Muscle of leg (tissue), 11 donors: Measurements from ENCODE around the gene TMEM117. TPM values are rescaled to one million over a fixed set of nuclear protein-coding genes. Genes with fewer than 3 reads are reported as not detected.

ENCODE experiments used
- DNase-seq: peaks from one replicate; pipeline ENCODE4 v3.0.0; 2013
- H3K27ac ChIP-seq: one replicate; pipeline ENCODE4 v1.5.1; 2013; ENCODE audit warnings: mild to moderate bottlenecking, low read length, control low read depth
- H3K27me3 ChIP-seq: one replicate; pipeline ENCODE4 v1.6.1; 2013; ENCODE audit warnings: low read length; ENCODE audit not compliant: control insufficient read depth, insufficient read depth
- H3K36me3 ChIP-seq: one replicate; pipeline ENCODE4 v1.6.1; 2013; ENCODE audit warnings: low read length; ENCODE audit not compliant: control insufficient read depth, insufficient read depth
- H3K4me1 ChIP-seq: one replicate; pipeline ENCODE4 v1.6.1; 2013; ENCODE audit warnings: low read length; ENCODE audit not compliant: control insufficient read depth, insufficient read depth
- H3K4me3 ChIP-seq: one replicate; pipeline ENCODE4 v1.5.1; 2013; ENCODE audit warnings: low read length, control low read depth
- H3K9me3 ChIP-seq: replicated peaks from 2 replicates; pipeline ENCODE4 v1.6.1; 2013; ENCODE audit warnings: low read depth, low read length; ENCODE audit not compliant: control insufficient read depth
- WGBS: methylation state at CpG from one replicate; pipeline ENCODE4 v1.1.5; 2013; ENCODE audit warnings: missing lambda C conversion rate; ENCODE audit not compliant: insufficient coverage; 5-methylcytosine and 5-hydroxymethylcytosine counted together
- polyA plus RNA-seq, 8 donors: library from polyadenylated mRNA; unstranded; fragments of 120-200 nt; gene quantifications; one replicate each; pipeline versions ENCODE4 v1.2.1 to v1.2.3, GENCODE V29; 2013; ENCODE audit warnings: inconsistent platforms in 1 of 8, low replicate concordance in 1 of 8; ENCODE audit not compliant: insufficient read length in 8 of 8, insufficient read depth in 1 of 8
- total RNA-seq: library from RNA; stranded (reverse); fragments of 120-200 nt; gene quantifications from one replicate; pipeline ENCODE4 v1.2.4, GENCODE V29; 2013

TMEM117 gene
- total and polyA plus RNA-seq, 9 donors: 9.2 to 13.0 (median 11.0) TPM

GRCh38 chr12:44114906-44115305 is 279.0 kb downstream of the TMEM117 start:
- peak; percentile 26 for DNase-seq
- Histone ChIP-seq H3K36me3 (no peaks in the 10 kb centered on the region), H3K4me1 (no peaks in the 10 kb centered on the region), H3K27ac (no peak overlapping the region), H3K4me3 (no peak overlapping the region), H3K9me3 (no peaks in the 10 kb centered on the region), H3K27me3 (no peaks in the 10 kb centered on the region)
- no CpG with 5 or more reads among the region's 2 CpGs for WGBS

- Histone ChIP-seq H3K4me1 (no peaks in the 10 kb centered on the region), H3K9me3 (peaks cover 1% of the 10 kb centered on the region), H3K27ac (no peak overlapping the region), H3K36me3 (no peaks in the 10 kb centered on the region), H3K27me3 (no peaks in the 10 kb centered on the region), H3K4me3 (no peak overlapping the region)
- 100% methylated on average over 1 of the region's 1 CpG for WGBS
- no peak for DNase-seq
Measured at GRCh38 chr12:44117337-44117736, 281.5 kb downstream of the TMEM117 start.

- no peak for DNase-seq
- Histone ChIP-seq H3K27ac (no peak overlapping the region), H3K36me3 (no peaks in the 10 kb centered on the region), H3K4me3 (no peak overlapping the region), H3K27me3 (no peaks in the 10 kb centered on the region), H3K9me3 (peaks cover 2% of the 10 kb centered on the region), H3K4me1 (no peaks in the 10 kb centered on the region)
Measured at GRCh38 chr12:44118946-44119345, 283.1 kb downstream of the TMEM117 start.

- no peak for DNase-seq
- H3K36me3 ChIP-seq: no peaks in the 10 kb centered on the region
- no peaks in the 10 kb centered on the region for H3K4me1 ChIP-seq
- H3K4me3 ChIP-seq: no peak overlapping the region
- H3K9me3 ChIP-seq: peaks cover 2% of the 10 kb centered on the region
- WGBS: no CpG with 5 or more reads among the region's 1 CpG
- no peak overlapping the region for H3K27ac ChIP-seq
- H3K27me3 ChIP-seq: no peaks in the 10 kb centered on the region
Measured at GRCh38 chr12:44126806-44127205, 290.9 kb downstream of the TMEM117 start.

GRCh38 chr12:44127966-44128710 is 292.3 kb downstream of the TMEM117 start:
- H3K27me3 ChIP-seq: no peaks in the 10 kb centered on the region
- 100% methylated on average over 1 of the region's 1 CpG for WGBS
- H3K4me1 ChIP-seq: no peaks in the 10 kb centered on the region
- no peak overlapping the region for H3K27ac ChIP-seq
- no peak overlapping the region for H3K4me3 ChIP-seq
- no peak for DNase-seq
- H3K9me3 ChIP-seq: no peaks in the 10 kb centered on the region
- H3K36me3 ChIP-seq: no peaks in the 10 kb centered on the region

DNA sequence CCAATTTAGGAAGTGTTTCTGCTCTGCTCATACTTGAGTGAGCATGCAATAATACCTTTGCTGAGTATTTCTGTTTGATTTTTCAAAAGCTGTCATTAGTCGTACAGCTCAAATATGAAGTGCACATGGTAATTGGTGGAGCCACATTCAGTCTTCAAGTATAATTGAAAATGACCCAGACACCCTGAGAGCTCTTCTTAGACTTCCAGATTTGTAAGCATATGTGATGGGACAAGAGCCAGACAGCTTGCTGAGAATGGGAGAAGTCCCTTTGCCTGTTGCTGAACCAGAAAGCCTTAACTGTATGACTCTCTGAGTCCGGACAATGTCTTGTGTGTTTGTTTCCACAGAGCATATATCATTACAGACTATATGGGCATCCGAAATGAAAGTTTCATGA is 307.3 kb downstream of the TMEM117 start:
- Histone ChIP-seq H3K27ac (no peak overlapping the region), H3K27me3 (no peaks in the 10 kb centered on the region), H3K9me3 (no peaks in the 10 kb centered on the region), H3K4me1 (no peaks in the 10 kb centered on the region), H3K36me3 (no peaks in the 10 kb centered on the region), H3K4me3 (no peak overlapping the region)
- DNase-seq: peak; percentile 13
- WGBS: no CpG with 5 or more reads among the region's 3 CpGs

GRCh38 chr12:44148936-44149335 is 313.1 kb downstream of the TMEM117 start:
- Histone ChIP-seq H3K36me3 (no peaks in the 10 kb centered on the region), H3K4me1 (no peaks in the 10 kb centered on the region), H3K27ac (no peak overlapping the region), H3K9me3 (no peaks in the 10 kb centered on the region), H3K4me3 (no peak overlapping the region), H3K27me3 (no peaks in the 10 kb centered on the region)
- 92% methylated on average over 1 of the region's 2 CpGs for WGBS
- DNase-seq: no peak

GRCh38 chr12:44154128-44154527 is 318.2 kb downstream of the TMEM117 start:
- no peaks in the 10 kb centered on the region for H3K36me3 ChIP-seq
- H3K9me3 ChIP-seq: no peaks in the 10 kb centered on the region
- H3K4me1 ChIP-seq: no peaks in the 10 kb centered on the region
- no peak overlapping the region for H3K27ac ChIP-seq
- peak; percentile 77 for DNase-seq
- H3K27me3 ChIP-seq: no peaks in the 10 kb centered on the region
- no CpG with 5 or more reads among the region's 5 CpGs for WGBS
- H3K4me3 ChIP-seq: no peak overlapping the region

GRCh38 chr12:44155358-44155757 is 319.5 kb downstream of the TMEM117 start:
- no peak for DNase-seq
- H3K36me3 ChIP-seq: no peaks in the 10 kb centered on the region
- H3K27ac ChIP-seq: no peak overlapping the region
- H3K4me3 ChIP-seq: no peak overlapping the region
- H3K9me3 ChIP-seq: no peaks in the 10 kb centered on the region
- H3K4me1 ChIP-seq: no peaks in the 10 kb centered on the region
- no peaks in the 10 kb centered on the region for H3K27me3 ChIP-seq
- WGBS: no CpG with 5 or more reads among the region's 2 CpGs

GRCh38 chr12:44157359-44157758 is 321.5 kb downstream of the TMEM117 start:
- H3K4me1 ChIP-seq: no peaks in the 10 kb centered on the region
- no peaks in the 10 kb centered on the region for H3K9me3 ChIP-seq
- H3K27me3 ChIP-seq: no peaks in the 10 kb centered on the region
- H3K27ac ChIP-seq: no peak overlapping the region
- no peak overlapping the region for H3K4me3 ChIP-seq
- DNase-seq: no peak
- no CpG with 5 or more reads among the region's 2 CpGs for WGBS
- H3K36me3 ChIP-seq: no peaks in the 10 kb centered on the region

DNA sequence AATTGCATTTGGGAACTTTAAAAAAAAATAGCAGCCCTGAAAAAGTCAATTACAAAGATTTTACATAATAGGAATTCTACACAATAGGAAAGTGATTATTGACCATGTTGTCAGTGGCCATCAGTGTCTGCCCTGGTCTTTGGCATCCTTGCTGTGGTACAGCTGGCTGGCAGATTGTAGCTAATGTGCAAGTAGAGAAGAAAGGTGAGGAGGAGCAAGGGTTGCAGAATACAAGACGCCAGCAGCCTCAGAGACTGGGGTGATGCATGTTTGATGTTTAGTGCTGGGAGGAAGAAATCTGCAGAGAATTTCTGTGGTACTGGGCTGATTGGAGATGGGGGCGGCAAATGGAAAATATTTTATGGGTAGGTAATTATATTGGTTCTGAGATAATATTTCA is 322.9 kb downstream of the TMEM117 start:
- DNase-seq: no peak
- no peak overlapping the region for H3K4me3 ChIP-seq
- H3K9me3 ChIP-seq: no peaks in the 10 kb centered on the region
- WGBS: 61% methylated on average over 2 of the region's 2 CpGs
- no peaks in the 10 kb centered on the region for H3K27me3 ChIP-seq
- no peaks in the 10 kb centered on the region for H3K36me3 ChIP-seq
- H3K27ac ChIP-seq: no peak overlapping the region
- no peaks in the 10 kb centered on the region for H3K4me1 ChIP-seq
